Keratinocyte (primary cell): ENCODE results near the gene KCNJ6. TPM values are rescaled to one million over a fixed set of nuclear protein-coding genes. Genes with fewer than 3 reads are reported as not detected.

Source experiments
- DNase-seq: peaks from one replicate; pipeline ENCODE4 v3.0.0-alpha.2; 2011; ENCODE audit warnings: low read depth, missing footprints, low spot score
- FAIRE-seq: peaks from 2 replicates; lab custom pipeline; 2011; peaks lifted over from hg19 to GRCh38; lab: Jason Lieb, UNC
- H2AFZ ChIP-seq: 2 replicates; pipeline ENCODE4 v1.6.0; 2012; ENCODE audit warnings: low read length, control low read depth, inconsistent platforms; ENCODE audit not compliant: control insufficient read depth
- H3K27ac ChIP-seq: 2 replicates; pipeline ENCODE4 v1.5.1; 2011; ENCODE audit warnings: low read length; ENCODE audit not compliant: control insufficient read depth, insufficient read depth
- H3K27me3 ChIP-seq: 3 replicates; pipeline ENCODE4 v1.6.0; 2011; ENCODE audit warnings: low read length; ENCODE audit not compliant: control insufficient read depth, insufficient read depth; ENCODE audit errors: extremely low read depth
- H3K36me3 ChIP-seq, 2 experiments: 2 replicates in 1 of 2; 3 replicates in 1 of 2; pipeline ENCODE4 v1.5.1; 2011; ENCODE audit warnings: low read length in 2 of 2, mild to moderate bottlenecking in 1 of 2; ENCODE audit not compliant: control insufficient read depth in 2 of 2, insufficient read depth in 2 of 2; ENCODE audit errors: extremely low read depth in 1 of 2
- H3K4me1 ChIP-seq: 3 replicates; pipeline ENCODE4 v1.5.1; 2011; ENCODE audit warnings: low read length; ENCODE audit not compliant: control insufficient read depth, insufficient read depth; ENCODE audit errors: extremely low read depth
- H3K4me2 ChIP-seq: 3 replicates; pipeline ENCODE4 v1.6.0; 2011; ENCODE audit warnings: low read depth, low read length; ENCODE audit not compliant: control insufficient read depth, insufficient read depth; ENCODE audit errors: extremely low read depth
- H3K4me3 ChIP-seq, 3 experiments: fragments of 200-600 bp in 1 of 3; sonication (generic) in 1 of 3; 2 replicates in 2 of 3; 3 replicates in 1 of 3; pipeline ENCODE4 v1.5.1; 2011 to 2016; ENCODE audit warnings: low read length in 3 of 3, mild to moderate bottlenecking in 3 of 3, control low read depth in 2 of 3, inconsistent platforms in 1 of 3, low read depth in 1 of 3, mixed read lengths in 1 of 3, mixed run types in 1 of 3, moderate library complexity in 1 of 3; ENCODE audit not compliant: control insufficient read depth in 2 of 3, insufficient read depth in 2 of 3; ENCODE audit errors: extremely low read depth in 1 of 3
- H3K79me2 ChIP-seq: 2 replicates; pipeline ENCODE4 v1.6.0; 2012; ENCODE audit warnings: low read length; ENCODE audit not compliant: control insufficient read depth, insufficient read depth
- H3K9ac ChIP-seq: 3 replicates; pipeline ENCODE4 v1.6.0; 2011; ENCODE audit warnings: low read length; ENCODE audit not compliant: control insufficient read depth, insufficient read depth; ENCODE audit errors: extremely low read depth
- H3K9me1 ChIP-seq: 3 replicates; pipeline ENCODE4 v1.6.0; 2011; ENCODE audit warnings: low read length; ENCODE audit not compliant: control insufficient read depth, insufficient read depth; ENCODE audit errors: extremely low read depth
- H3K9me3 ChIP-seq: 2 replicates; pipeline ENCODE4 v1.5.1; 2012; ENCODE audit warnings: low read depth, low read length; ENCODE audit not compliant: control insufficient read depth
- H4K20me1 ChIP-seq: 3 replicates; pipeline ENCODE4 v1.6.0; 2011; ENCODE audit warnings: low read length; ENCODE audit not compliant: control insufficient read depth, insufficient read depth; ENCODE audit errors: extremely low read depth
- CTCF ChIP-seq, 3 experiments: IDR thresholded peaks in 1 of 3; conservative IDR thresholded peaks in 1 of 3; optimal IDR thresholded peaks in 1 of 3; 2 replicates in 2 of 3; 3 replicates in 1 of 3; pipeline versions ENCODE3 to v1.5.1; 2011; ENCODE audit warnings: low read length in 3 of 3, mild to moderate bottlenecking in 3 of 3, moderate library complexity in 2 of 3, control low read depth in 1 of 3, inconsistent platforms in 1 of 3; ENCODE audit not compliant: insufficient read depth in 2 of 3; ENCODE audit errors: extremely low read depth in 1 of 3
- EZH2 ChIP-seq: IDR thresholded peaks from one replicate; pipeline ENCODE4 v1.6.1; 2012; ENCODE audit warnings: inconsistent platforms, mild to moderate bottlenecking, low read length, moderate library complexity
- dilution Hi-C: fragments of 300-500 bp; cut with MboI; formaldehyde crosslinking; loops from one replicate; pipeline ENCODE4 v1.7.0; 2020; ENCODE audit warnings: low sequenced_read_pairs; ENCODE audit not compliant: extremely low pct_ligation_motif_present
- polyA plus RNA-seq, 5 experiments: library from polyadenylated mRNA; depleted of rRNA in 3 of 5; stranded (reverse) in 3 of 5; stranded (forward) in 1 of 5; unstranded in 1 of 5; fragments of >200 nt; gene quantifications; 1 replicate in 1 of 5; 2 replicates in 3 of 5; 3 replicates in 1 of 5; pipeline versions ENCODE4 v1.2.1 to v1.2.3, GENCODE V29; 2011 to 2012; ENCODE audit warnings: missing spikeins in 2 of 5, low read depth in 1 of 5, low replicate concordance in 1 of 5

The KCNJ6 gene
- polyA plus RNA-seq, 1 donor (not counting 4 experiments of a cell fraction or from before 2014, with no cell fraction given): not detected

GRCh38 chr21:37849506-37850102, 66.7 kb downstream of the KCNJ6 start:
- dilution Hi-C loops: no loop called here
- Histone ChIP-seq H4K20me1 (no peaks in the 10 kb centered on the region), H3K27ac (no peak overlapping the region), H3K9ac (no peak overlapping the region), H3K4me1 (peaks cover 12% of the 10 kb centered on the region), H3K4me2 (peak overlapping the region; percentile 42), H2AFZ (no peak overlapping the region), H3K27me3 (no peaks in the 10 kb centered on the region), H3K4me3 (no peak overlapping the region), H3K9me1 (no peaks in the 10 kb centered on the region), H3K36me3 (no peaks in the 10 kb centered on the region), H3K79me2 (no peaks in the 10 kb centered on the region), H3K9me3 (no peaks in the 10 kb centered on the region)
- no peak for TF ChIP-seq CTCF (optimal IDR thresholded peaks at IDR 0.05 in 1 of 3, IDR thresholded peaks at IDR 0.05 in 1 of 3, conservative IDR thresholded peaks at IDR 0.05 in 1 of 3; ENCODE audit: extremely low read depth in 1 of 3, insufficient read depth in 2 of 3, low read length in 3 of 3)
- DNase-seq: no peak
- peak; percentile 32 for FAIRE-seq

- TF ChIP-seq EZH2: no peak
- no peak for TF ChIP-seq CTCF (optimal IDR thresholded peaks at IDR 0.05 in 1 of 3, IDR thresholded peaks at IDR 0.05 in 1 of 3, conservative IDR thresholded peaks at IDR 0.05 in 1 of 3; ENCODE audit: extremely low read depth in 1 of 3, insufficient read depth in 2 of 3, low read length in 3 of 3)
- no peak for FAIRE-seq
- Histone ChIP-seq H3K9me1 (no peaks in the 10 kb centered on the region), H4K20me1 (no peaks in the 10 kb centered on the region), H2AFZ (no peak overlapping the region), H3K4me2 (peak overlapping the region; percentile 42), H3K27ac (no peak overlapping the region), H3K79me2 (no peaks in the 10 kb centered on the region), H3K9me3 (no peaks in the 10 kb centered on the region), H3K4me1 (peaks cover 12% of the 10 kb centered on the region), H3K9ac (no peak overlapping the region), H3K4me3 (no peak overlapping the region), H3K36me3 (no peaks in the 10 kb centered on the region), H3K27me3 (no peaks in the 10 kb centered on the region)
- no peak for DNase-seq
- dilution Hi-C loops: no loop called here
Measured at GRCh38 chr21:37848721-37849490, 67.4 kb downstream of the KCNJ6 start.
